Suprapubic skin (tissue), 4 donors: ENCODE data around the gene NSF. TPM values are rescaled to one million over a fixed set of nuclear protein-coding genes. Genes with fewer than 3 reads are reported as not detected.
"Not testable (repeated sequence)": the region's sequence is repeated elsewhere in the genome, so short reads cannot be mapped to it uniquely, and the experiment has no call there.

Source experiments
- DNase-seq, 2 donors: peaks; one replicate each; pipeline ENCODE4 v3.0.0-alpha.2; 2019; ENCODE audit warnings: low spot score in 2 of 2
- H3K27ac ChIP-seq: fragments of 200-600 bp; sonication (generic); one replicate; pipeline ENCODE4 v1.5.1; 2019
- H3K27me3 ChIP-seq: fragments of 200-600 bp; sonication (generic); one replicate; pipeline ENCODE4 v1.5.1; 2019
- H3K36me3 ChIP-seq: fragments of 200-600 bp; sonication (generic); one replicate; pipeline ENCODE4 v1.5.1; 2019
- H3K4me1 ChIP-seq: fragments of 200-600 bp; sonication (generic); one replicate; pipeline ENCODE4 v1.5.1; 2019
- H3K4me3 ChIP-seq: fragments of 200-600 bp; sonication (generic); one replicate; pipeline ENCODE4 v1.5.1; 2019; ENCODE audit warnings: mild to moderate bottlenecking
- H3K9me3 ChIP-seq: fragments of 200-600 bp; sonication (generic); one replicate; pipeline ENCODE4 v1.5.1; 2019
- WGBS: methylation state at CpG from one replicate; pipeline ENCODE4 v1.1.5; 2018; 5-methylcytosine and 5-hydroxymethylcytosine counted together
- total RNA-seq, 4 donors: library from RNA; depleted of rRNA; stranded (reverse); fragments of >200 nt; gene quantifications; one replicate each; pipeline ENCODE4 v1.1.0, GENCODE V29; 2016

Gene NSF
- total RNA-seq, 4 donors from 2014 or later: 20.3 to 41.9 (median 29.0) TPM

DNA sequence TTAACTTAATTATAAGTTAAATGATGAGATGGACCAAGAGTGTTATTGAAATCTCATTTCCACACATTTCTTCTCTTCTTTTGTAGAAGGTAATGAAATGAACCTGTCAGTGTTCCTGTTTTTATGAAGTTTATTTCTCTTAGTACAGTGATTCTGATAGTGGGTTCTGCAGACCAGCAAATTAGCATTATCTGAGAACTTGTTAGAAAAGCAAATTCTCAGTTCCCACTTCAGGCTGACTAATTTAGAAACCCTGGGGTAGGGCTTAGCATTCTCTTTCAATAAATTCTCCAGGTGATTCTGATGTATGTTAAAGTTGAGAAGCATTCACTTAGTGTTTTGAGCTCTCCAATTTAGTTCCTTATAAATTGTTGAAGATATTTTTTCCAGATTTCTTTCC is 12.7 kb downstream of the NSF start:
- not testable (repeated sequence) for H3K9me3 ChIP-seq, H3K27me3 ChIP-seq, H3K4me1 ChIP-seq, DNase-seq, H3K36me3 ChIP-seq, H3K4me3 ChIP-seq, H3K27ac ChIP-seq

DNA sequence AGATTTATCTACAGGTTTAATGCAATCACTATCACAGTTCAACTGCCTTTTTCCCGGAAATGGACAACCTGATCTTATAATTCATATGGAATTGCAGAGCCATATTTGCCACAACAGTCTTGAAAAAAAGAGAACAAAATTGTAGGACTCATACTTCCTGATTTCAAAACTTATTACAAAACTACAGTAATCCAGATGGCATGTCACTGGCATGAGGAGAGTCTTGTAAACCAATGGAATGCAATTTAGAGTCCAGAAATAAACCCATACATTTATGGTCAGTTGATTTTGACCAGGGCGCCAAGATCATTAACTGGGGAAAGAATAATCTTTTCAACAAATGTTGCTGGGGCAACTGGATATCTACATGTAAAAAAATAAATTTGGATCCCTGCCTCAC is 20.8 kb downstream of the NSF start:
- not testable (repeated sequence) for DNase-seq, H3K4me1 ChIP-seq, H3K9me3 ChIP-seq, H3K4me3 ChIP-seq, H3K36me3 ChIP-seq, H3K27ac ChIP-seq, H3K27me3 ChIP-seq
- WGBS: no CpG with 5 or more reads among the region's 2 CpGs

DNA sequence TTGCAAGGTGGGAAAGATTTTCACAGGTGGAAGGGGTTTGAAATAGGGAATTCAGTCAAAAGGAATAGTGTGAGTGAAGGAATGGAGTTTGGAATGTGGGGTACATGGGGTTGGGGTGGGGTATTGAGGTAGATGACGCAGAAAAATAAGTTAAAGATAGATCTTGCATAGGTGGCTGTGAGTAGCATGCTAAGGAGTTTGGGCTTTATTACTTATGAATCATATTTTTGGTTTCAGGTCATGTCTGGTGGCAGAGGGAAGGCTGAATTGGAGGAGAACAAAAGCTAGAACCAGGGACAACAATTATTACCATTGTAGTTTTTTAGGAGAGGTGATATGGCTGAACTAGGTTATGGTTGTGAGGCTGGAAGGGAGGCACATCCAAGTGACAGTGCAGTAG is 23.4 kb downstream of the NSF start:
- not testable (repeated sequence) for H3K4me1 ChIP-seq, H3K9me3 ChIP-seq, H3K4me3 ChIP-seq, H3K27me3 ChIP-seq, H3K27ac ChIP-seq, H3K36me3 ChIP-seq, DNase-seq
- WGBS: no CpG with 5 or more reads among the region's 1 CpG

DNA sequence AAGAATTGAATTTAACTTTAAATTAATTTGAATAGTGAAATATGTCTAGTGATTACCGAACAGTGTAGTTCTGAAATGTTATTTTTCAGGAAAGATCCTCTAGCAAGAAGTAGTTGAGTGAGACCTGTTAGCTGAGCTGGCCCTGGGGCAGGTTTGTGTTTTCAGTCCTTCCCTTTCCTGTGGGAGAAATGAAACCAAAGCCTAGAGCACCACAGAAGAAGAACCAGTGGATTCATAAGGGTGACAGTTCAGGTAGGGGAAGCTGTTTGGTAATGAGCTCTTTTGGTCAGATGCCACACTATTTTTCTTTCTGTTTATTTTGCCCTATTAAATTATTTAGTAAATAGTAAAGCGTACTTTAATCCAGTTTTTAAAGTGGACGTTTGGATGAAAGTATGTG is 26.7 kb downstream of the NSF start:
- not testable (repeated sequence) for H3K27me3 ChIP-seq, H3K9me3 ChIP-seq, H3K36me3 ChIP-seq, DNase-seq, H3K4me1 ChIP-seq, H3K27ac ChIP-seq, H3K4me3 ChIP-seq
- no CpG with 5 or more reads among the region's 3 CpGs for WGBS

DNA sequence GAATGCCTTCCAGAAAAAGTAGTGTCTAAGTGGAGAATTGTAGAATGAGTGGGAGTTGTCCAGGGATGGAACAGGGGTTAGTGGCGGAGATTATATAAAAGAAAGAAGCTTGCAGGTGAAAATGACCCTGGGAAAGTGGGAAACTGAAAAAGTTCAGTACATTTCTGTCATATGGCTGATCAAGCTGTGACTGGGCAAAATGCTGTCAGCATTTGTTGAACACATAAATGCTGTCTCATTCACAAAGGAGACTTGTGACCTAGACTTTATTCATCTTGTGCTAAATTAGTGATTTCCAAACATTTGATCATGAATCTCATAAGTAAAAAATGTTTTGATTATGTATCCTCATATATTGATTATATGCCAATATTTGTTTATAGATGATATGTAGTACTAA is 28.5 kb downstream of the NSF start:
- H3K36me3 ChIP-seq, H3K27ac ChIP-seq, H3K4me3 ChIP-seq, H3K27me3 ChIP-seq, H3K4me1 ChIP-seq, DNase-seq, H3K9me3 ChIP-seq: not testable (repeated sequence)
- no CpG with 5 or more reads among the region's 1 CpG for WGBS

DNA sequence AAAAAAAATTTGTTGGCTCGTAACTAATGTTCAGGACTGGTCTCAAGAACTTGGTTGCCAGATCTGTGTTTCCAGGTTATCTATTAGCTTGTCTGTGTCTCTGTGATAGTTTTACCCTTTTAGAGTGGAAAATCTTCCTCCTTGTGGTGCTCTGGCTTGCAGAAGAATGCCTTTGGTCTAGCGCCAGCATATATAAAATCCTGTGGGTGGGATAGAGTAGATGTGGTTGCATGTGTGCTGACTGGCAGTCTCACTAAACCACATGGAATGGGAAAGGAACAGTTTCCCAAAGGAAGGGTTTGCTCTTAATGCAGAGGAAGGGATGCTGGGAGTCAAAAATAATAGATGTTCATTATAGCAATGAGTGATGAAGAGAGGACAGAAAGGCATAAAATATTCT is 33.3 kb downstream of the NSF start:
- not testable (repeated sequence) for H3K36me3 ChIP-seq, H3K27ac ChIP-seq
- WGBS: no CpG with 5 or more reads among the region's 2 CpGs

DNA sequence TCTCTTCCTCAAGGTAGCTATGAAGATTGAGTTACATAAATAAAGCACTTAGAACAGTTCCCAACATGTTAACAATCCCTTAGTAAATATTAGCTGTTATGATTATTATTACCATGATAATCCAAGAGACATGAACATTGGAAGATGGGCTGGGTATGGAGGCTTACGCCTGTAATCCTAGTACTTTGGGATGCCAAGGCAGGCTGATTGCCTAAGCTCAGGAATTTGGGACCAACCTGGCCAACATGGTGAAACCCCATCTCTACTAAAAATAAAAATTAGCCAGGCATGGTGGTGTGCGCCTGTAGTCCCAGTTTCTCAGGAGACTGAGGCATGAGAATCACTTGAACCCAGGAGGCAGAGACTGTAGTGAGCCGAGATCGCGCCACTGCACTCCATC is 34.3 kb downstream of the NSF start:
- not testable (repeated sequence) for H3K4me1 ChIP-seq, H3K27ac ChIP-seq, H3K36me3 ChIP-seq, H3K4me3 ChIP-seq, H3K9me3 ChIP-seq, H3K27me3 ChIP-seq, DNase-seq
- WGBS: no CpG with 5 or more reads among the region's 5 CpGs

More for the DNA sequence above, 33.3 kb downstream of the NSF start:
- H3K9me3 ChIP-seq, DNase-seq, H3K4me1 ChIP-seq, H3K27me3 ChIP-seq, H3K4me3 ChIP-seq: not testable (repeated sequence)

DNA sequence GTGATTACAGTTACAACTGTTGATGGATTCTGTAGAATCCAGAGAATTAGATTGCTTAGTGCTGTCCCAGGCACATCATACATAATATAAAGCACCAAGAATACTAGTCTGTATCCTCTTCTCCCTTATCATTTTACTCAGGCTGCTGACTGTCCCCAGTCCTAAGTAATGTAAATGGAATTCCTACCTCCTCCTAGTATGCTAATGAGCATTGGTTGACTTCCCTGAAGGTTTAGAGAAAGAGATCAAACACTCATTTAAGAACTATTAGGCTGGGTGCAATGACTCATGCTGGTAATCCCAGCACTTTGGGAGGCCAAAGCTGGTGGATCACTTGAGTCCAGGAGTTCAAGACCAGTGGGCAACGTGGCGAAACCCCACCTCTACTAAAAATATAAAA is 37.0 kb downstream of the NSF start:
- H3K27ac ChIP-seq, H3K4me1 ChIP-seq, DNase-seq, H3K36me3 ChIP-seq, H3K4me3 ChIP-seq, H3K9me3 ChIP-seq, H3K27me3 ChIP-seq: not testable (repeated sequence)
- no CpG with 5 or more reads among the region's 2 CpGs for WGBS

DNA sequence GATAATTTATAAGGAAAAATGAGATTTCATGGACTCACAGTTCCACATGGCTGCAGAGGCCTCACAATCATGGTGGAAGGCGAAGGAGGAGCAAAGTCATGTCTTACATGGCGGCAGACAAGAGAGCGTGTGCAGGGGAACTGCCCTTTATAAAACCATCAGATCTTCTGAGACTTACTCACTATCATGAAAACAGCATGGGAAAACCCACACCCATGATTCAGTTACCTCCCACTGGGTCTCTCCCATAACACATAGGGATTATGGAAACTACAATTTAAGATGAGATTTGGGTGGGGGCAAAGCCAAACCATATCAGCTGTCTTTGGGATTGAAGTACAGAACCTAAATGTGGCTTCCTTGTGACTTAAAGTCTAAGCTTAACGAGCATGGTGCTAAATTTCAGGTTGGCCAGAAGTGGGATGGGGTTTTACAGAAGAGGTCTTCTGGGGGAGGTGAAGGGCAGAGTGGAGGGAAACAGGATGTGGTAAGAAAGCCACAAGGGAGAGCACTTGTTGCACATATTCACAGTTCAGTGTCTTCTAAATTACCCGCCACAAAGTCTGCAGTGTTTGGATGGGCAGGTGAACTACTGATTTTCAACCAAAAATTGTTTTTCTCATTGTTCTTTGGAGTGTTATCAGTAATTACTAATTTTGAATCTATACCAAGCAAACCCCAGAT is 38.4 kb downstream of the NSF start:
- H3K4me3 ChIP-seq, H3K27me3 ChIP-seq, DNase-seq, H3K36me3 ChIP-seq, H3K9me3 ChIP-seq, H3K4me1 ChIP-seq, H3K27ac ChIP-seq: not testable (repeated sequence)
- WGBS: no CpG with 5 or more reads among the region's 5 CpGs

DNA sequence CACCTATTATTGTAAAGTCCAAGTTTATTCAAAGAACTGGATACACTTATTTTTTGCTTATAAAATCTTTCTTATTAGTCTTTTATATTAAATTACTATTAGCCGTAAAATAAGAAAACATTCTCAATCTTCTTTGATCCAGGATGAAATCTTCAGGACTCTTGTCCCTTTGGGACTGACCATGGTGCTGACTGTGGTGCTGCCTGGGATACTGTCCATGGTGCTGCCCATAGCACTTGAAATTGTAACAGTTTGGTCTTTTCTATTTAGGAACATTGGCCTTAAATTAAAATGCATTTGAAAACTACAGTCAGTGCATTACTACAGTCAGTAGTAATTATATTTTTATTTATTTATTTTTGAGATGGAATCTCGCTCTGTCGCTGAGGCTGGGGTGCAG is 41.7 kb downstream of the NSF start:
- H3K36me3 ChIP-seq, DNase-seq: not testable (repeated sequence)
- no CpG with 5 or more reads among the region's 3 CpGs for WGBS

DNA sequence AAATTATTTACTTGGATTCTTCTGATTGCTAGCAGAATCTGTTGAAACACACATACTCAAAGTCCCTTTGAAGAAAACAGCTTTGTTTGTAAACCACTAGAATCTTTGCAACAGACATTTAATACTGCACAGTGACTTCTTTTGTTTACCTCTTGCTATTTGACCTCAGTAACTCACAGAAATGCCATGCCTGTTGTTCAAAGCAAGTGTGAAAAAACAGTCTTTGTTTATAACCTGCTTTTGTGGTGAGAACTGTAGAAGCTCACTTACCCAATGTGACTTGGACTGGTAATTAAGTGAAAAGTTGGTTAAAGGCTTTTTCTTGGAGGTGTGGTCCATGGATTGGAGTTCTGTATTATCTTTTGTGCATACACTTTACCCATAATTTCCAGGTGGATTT is 44.4 kb downstream of the NSF start:
- not testable (repeated sequence) for H3K27me3 ChIP-seq, H3K9me3 ChIP-seq, DNase-seq, H3K4me3 ChIP-seq, H3K4me1 ChIP-seq, H3K36me3 ChIP-seq, H3K27ac ChIP-seq

More for the DNA sequence above, 41.7 kb downstream of the NSF start:
- H3K27me3 ChIP-seq, H3K4me3 ChIP-seq, H3K27ac ChIP-seq, H3K9me3 ChIP-seq, H3K4me1 ChIP-seq: not testable (repeated sequence)

DNA sequence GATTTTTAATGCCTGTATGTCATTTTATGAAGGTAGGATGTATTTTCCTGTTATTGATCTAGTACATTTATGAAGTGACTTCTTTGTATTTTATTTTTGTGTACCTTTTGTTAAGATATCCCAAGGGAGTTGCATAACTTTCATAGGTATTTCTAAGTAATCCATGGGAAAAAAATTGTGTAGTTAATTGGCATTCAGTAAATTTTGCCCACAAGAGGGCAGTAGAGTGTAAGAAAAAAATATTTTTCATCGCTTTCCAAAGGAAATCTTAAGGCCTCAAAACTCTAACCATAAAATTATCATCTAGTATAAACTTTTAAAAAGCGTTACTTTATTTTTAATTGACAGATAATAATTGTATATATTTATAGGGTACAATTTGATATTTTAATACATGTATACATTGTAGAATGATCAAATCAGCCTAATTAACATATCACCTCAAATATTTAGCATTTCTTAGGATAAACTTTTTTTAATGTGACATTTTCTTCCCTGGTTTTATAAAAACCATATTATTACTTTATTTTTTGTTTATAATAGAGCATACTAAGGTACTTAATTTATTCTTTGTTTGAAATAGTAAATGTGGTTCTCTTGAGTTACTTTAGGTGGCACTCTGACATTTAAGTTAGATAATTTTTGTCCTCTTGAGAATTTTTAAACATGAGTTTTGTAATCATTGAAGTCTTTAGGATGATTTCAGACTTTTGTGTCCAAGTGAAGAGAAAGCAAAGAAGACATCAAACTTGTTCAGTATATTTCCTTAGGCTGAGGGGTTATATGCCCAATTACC is 51.6 kb downstream of the NSF start:
- not testable (repeated sequence) for H3K27ac ChIP-seq, DNase-seq, H3K4me1 ChIP-seq, H3K4me3 ChIP-seq, H3K36me3 ChIP-seq, H3K27me3 ChIP-seq, H3K9me3 ChIP-seq
- WGBS: 18% methylated on average over 1 of the region's 2 CpGs

DNA sequence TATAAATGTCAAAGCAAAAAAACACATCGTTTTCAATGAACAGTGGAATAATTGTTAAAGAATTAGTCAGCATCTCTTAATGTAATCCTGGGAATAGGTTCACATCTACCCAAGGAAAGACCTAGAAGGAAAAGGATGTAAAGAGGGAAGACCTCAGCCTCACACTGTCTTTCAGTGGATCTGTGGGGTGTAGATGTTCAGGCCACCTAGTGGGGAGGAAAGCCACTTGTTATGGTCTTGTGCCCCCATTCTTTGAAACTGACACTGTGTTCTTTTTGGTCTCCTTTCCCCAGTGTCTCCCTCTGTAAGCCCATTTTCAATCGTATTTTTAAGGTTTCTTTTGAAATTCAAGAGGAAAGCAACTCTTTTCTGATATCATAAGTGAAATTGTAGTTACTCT is 56.8 kb downstream of the NSF start:
- H3K27ac ChIP-seq, DNase-seq, H3K4me3 ChIP-seq, H3K4me1 ChIP-seq, H3K27me3 ChIP-seq, H3K36me3 ChIP-seq, H3K9me3 ChIP-seq: not testable (repeated sequence)
- no CpG with 5 or more reads among the region's 2 CpGs for WGBS

DNA sequence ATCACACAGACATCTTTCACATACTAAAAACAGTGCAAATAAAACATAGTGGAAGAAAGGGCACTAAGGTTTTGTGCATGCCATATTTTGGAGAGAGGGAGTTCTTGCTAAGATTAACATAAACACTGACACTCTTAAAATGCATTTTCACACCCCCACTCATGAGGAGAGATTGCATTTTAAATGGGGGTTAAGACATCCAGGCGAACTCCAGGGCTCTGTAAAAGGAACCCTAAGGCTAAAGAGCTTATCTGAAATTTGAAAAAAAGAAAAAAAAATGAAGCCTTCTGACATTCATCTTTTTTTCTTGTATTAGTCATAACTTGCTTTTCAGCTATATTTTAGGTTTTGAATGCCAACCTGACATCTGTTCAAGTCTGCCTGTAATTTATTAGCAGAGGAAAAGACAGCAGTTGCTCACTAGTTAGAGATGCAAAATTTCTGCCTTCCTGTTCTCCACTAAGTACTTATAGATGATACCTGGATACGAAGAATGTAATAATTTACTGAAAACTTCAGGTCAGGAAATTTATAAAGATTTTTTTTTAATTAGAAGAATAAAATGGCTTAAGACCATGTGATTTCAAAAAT is 57.3 kb downstream of the NSF start:
- H3K9me3 ChIP-seq, H3K27ac ChIP-seq, H3K4me1 ChIP-seq, DNase-seq, H3K4me3 ChIP-seq, H3K27me3 ChIP-seq, H3K36me3 ChIP-seq: not testable (repeated sequence)
- no CpG with 5 or more reads among the region's 2 CpGs for WGBS
